Stimulated activated naive B cell treated with anti-CD40 and anti-IgM and Interleukin-4, amounts not matched to agents 10 μg/mL and 1 μg/mL and 100 μg/mL, for 72 hours (primary cell): ENCODE measurements around the gene SPO11.
"Not testable (repeated sequence)": the region's sequence is repeated elsewhere in the genome, so short reads cannot be mapped to it uniquely, and the experiment has no call there.

ENCODE experiments used
- ATAC-seq, 2 donors: fragments of 150-1000 bp; cut with Tn5 transposase; replicated peaks; 2 replicates each; pipeline ENCODE4 v1.10.0; 2021; ENCODE audit warnings: moderate library complexity in 1 of 2
- DNase-seq: peaks from one replicate; pipeline ENCODE4 v3.0.0; 2021
- H3K27ac Mint-ChIP-seq: one replicate; pipeline ENCODE4 v1.8.0; 2022; ENCODE audit warnings: mild to moderate bottlenecking, mixed read lengths
- H3K27me3 Mint-ChIP-seq, 2 donors: one replicate each; pipeline ENCODE4 v1.8.0; 2022; ENCODE audit warnings: mixed read lengths in 2 of 2
- H3K36me3 Mint-ChIP-seq, 2 donors: one replicate each; pipeline ENCODE4 v1.8.0; 2022; ENCODE audit warnings: mixed read lengths in 2 of 2, mild to moderate bottlenecking in 1 of 2
- H3K4me1 Mint-ChIP-seq, 2 donors: one replicate each; pipeline ENCODE4 v1.8.0; 2022; ENCODE audit warnings: mixed read lengths in 2 of 2, mild to moderate bottlenecking in 1 of 2
- H3K4me3 Mint-ChIP-seq, 2 donors: one replicate each; pipeline ENCODE4 v1.8.0; 2022; ENCODE audit warnings: mild to moderate bottlenecking in 2 of 2, mixed read lengths in 2 of 2, moderate library complexity in 1 of 2
- H3K9me3 Mint-ChIP-seq, 2 donors: one replicate each; pipeline ENCODE4 v1.8.0; 2022; ENCODE audit warnings: mixed read lengths in 2 of 2, mild to moderate bottlenecking in 1 of 2

SPO11 gene

GRCh38 chr20:57341663-57342062 lies 12.1 kb downstream of the SPO11 start:
- Mint-ChIP-seq H3K4me1 (no peaks in the 10 kb centered on the region), H3K27ac (no peak overlapping the region), H3K4me3 (no peak overlapping the region), H3K27me3 (peaks cover 9 to 18% of the 10 kb centered on the region in 2 donors), H3K9me3 (no peaks in the 10 kb centered on the region), H3K36me3 (no peaks in the 10 kb centered on the region)
- no peak for ATAC-seq
- no peak for DNase-seq

GRCh38 chr20:57342829-57343228 lies 13.2 kb downstream of the SPO11 start:
- Mint-ChIP-seq H3K27ac (no peak overlapping the region), H3K4me3 (no peak overlapping the region), H3K27me3 (peaks cover 17 to 23% of the 10 kb centered on the region in 2 donors), H3K9me3 (no peaks in the 10 kb centered on the region), H3K4me1 (no peaks in the 10 kb centered on the region), H3K36me3 (no peaks in the 10 kb centered on the region)
- DNase-seq (no peak), ATAC-seq (no peak)

- no peaks in the 10 kb centered on the region for H3K36me3 Mint-ChIP-seq
- H3K4me3 Mint-ChIP-seq = no peak overlapping the region
- ATAC-seq = peak in 1 of 2 donors; percentile 54
- H3K27ac Mint-ChIP-seq = no peak overlapping the region
- H3K9me3 Mint-ChIP-seq = no peaks in the 10 kb centered on the region
- H3K4me1 Mint-ChIP-seq = no peaks in the 10 kb centered on the region
- peak; percentile 34 for DNase-seq
- peaks cover 19 to 21% of the 10 kb centered on the region in 2 donors for H3K27me3 Mint-ChIP-seq
Measured at GRCh38 chr20:57346477-57346876, 16.9 kb downstream of the SPO11 start.

GRCh38 chr20:57347393-57347792 lies 17.8 kb downstream of the SPO11 start:
- H3K4me3 Mint-ChIP-seq = no peak overlapping the region
- no peak for DNase-seq

GRCh38 chr20:57348200-57348921 lies 18.8 kb downstream of the SPO11 start:
- not testable (repeated sequence) for H3K36me3 Mint-ChIP-seq, H3K27ac Mint-ChIP-seq, H3K4me3 Mint-ChIP-seq, H3K9me3 Mint-ChIP-seq, ATAC-seq, DNase-seq
- peaks cover 10 to 17% of the 10 kb centered on the region in 2 donors for H3K27me3 Mint-ChIP-seq
- H3K4me1 Mint-ChIP-seq = peaks cover 8 to 15% of the 10 kb centered on the region in 2 donors

More at GRCh38 chr20:57347393-57347792, 17.8 kb downstream of the SPO11 start:
- ATAC-seq = no peak
- H3K4me1 Mint-ChIP-seq = peaks cover 5 to 9% of the 10 kb centered on the region in 2 donors
- H3K9me3 Mint-ChIP-seq = no peaks in the 10 kb centered on the region
- H3K27me3 Mint-ChIP-seq = peaks cover 17 to 18% of the 10 kb centered on the region in 2 donors
- H3K27ac Mint-ChIP-seq = no peak overlapping the region
- H3K36me3 Mint-ChIP-seq = no peaks in the 10 kb centered on the region

- Mint-ChIP-seq H3K4me3 (peak overlapping the region in 1 of 2 donors; percentile 25), H3K27me3 (peaks cover 10 to 17% of the 10 kb centered on the region in 2 donors), H3K4me1 (peaks cover 8 to 15% of the 10 kb centered on the region in 2 donors)
- not testable (repeated sequence) for H3K27ac Mint-ChIP-seq, H3K36me3 Mint-ChIP-seq, H3K9me3 Mint-ChIP-seq, ATAC-seq, DNase-seq
Measured at GRCh38 chr20:57348922-57349574, 19.4 kb downstream of the SPO11 start.

GRCh38 chr20:57350081-57350710 lies 20.6 kb downstream of the SPO11 start:
- ATAC-seq (no peak), DNase-seq (no peak)
- peaks cover 8 to 15% of the 10 kb centered on the region in 2 donors for H3K4me1 Mint-ChIP-seq
- peaks cover 5% of the 10 kb centered on the region in 2 donors for H3K36me3 Mint-ChIP-seq
- peak overlapping the region; percentile 65 for H3K27ac Mint-ChIP-seq
- peak overlapping the region; percentile 50 to 64 for H3K4me3 Mint-ChIP-seq
- H3K9me3 Mint-ChIP-seq = no peaks in the 10 kb centered on the region
- peaks cover 10 to 14% of the 10 kb centered on the region in 2 donors for H3K27me3 Mint-ChIP-seq

- H3K27me3 Mint-ChIP-seq = peaks cover 10 to 14% of the 10 kb centered on the region in 2 donors
- H3K4me3 Mint-ChIP-seq = peak overlapping the region; percentile 89 to 91
- not testable (repeated sequence) for H3K36me3 Mint-ChIP-seq, DNase-seq, ATAC-seq, H3K9me3 Mint-ChIP-seq
- H3K27ac Mint-ChIP-seq = peak overlapping the region; percentile 92
- peaks cover 8 to 15% of the 10 kb centered on the region in 2 donors for H3K4me1 Mint-ChIP-seq
Measured at GRCh38 chr20:57350726-57351041, 21.1 kb downstream of the SPO11 start.

GRCh38 chr20:57351042-57351783 lies 21.6 kb downstream of the SPO11 start, which contains the start of gene RAE1:
Gene RAE1 (plus strand): TSS chr20:57351255. CDS start chr20:57354039, 2,784 bp downstream.
- peak; percentile 86 for DNase-seq
- peaks cover 10 to 14% of the 10 kb centered on the region in 2 donors for H3K27me3 Mint-ChIP-seq

GRCh38 chr20:57352305-57352704 lies 22.7 kb downstream of the SPO11 start:
- H3K4me1 Mint-ChIP-seq = peaks cover 8 to 15% of the 10 kb centered on the region in 2 donors
- peaks cover 9 to 12% of the 10 kb centered on the region in 2 donors for H3K27me3 Mint-ChIP-seq
- peak overlapping the region; percentile 44 to 91 for H3K4me3 Mint-ChIP-seq
- no peaks in the 10 kb centered on the region for H3K9me3 Mint-ChIP-seq
- no peak for ATAC-seq
- no peak for DNase-seq
- no peak overlapping the region for H3K27ac Mint-ChIP-seq
- H3K36me3 Mint-ChIP-seq = peaks cover 12% of the 10 kb centered on the region in 2 donors

More at GRCh38 chr20:57351042-57351783, 21.6 kb downstream of the SPO11 start, which contains the start of gene RAE1:
- no peaks in the 10 kb centered on the region for H3K9me3 Mint-ChIP-seq
- peaks cover 8 to 15% of the 10 kb centered on the region in 2 donors for H3K4me1 Mint-ChIP-seq
- peak within 1 kb of the TSS; percentile 92 for H3K27ac Mint-ChIP-seq
- peaks cover 9 to 10% of the 10 kb centered on the region in 2 donors for H3K36me3 Mint-ChIP-seq
- H3K4me3 Mint-ChIP-seq = peak within 1 kb of the TSS; percentile 89 to 91
- peak; percentile 88 to 90 for ATAC-seq

- DNase-seq (no peak), ATAC-seq (no peak)
- H3K27ac Mint-ChIP-seq = no peak overlapping the region
- H3K4me3 Mint-ChIP-seq = no peak overlapping the region
- peaks cover 0 to 4% of the 10 kb centered on the region in 2 donors for H3K27me3 Mint-ChIP-seq
- H3K9me3 Mint-ChIP-seq = no peaks in the 10 kb centered on the region
- H3K36me3 Mint-ChIP-seq = peaks cover 12% of the 10 kb centered on the region in 2 donors
- peaks cover 8 to 15% of the 10 kb centered on the region in 2 donors for H3K4me1 Mint-ChIP-seq
Measured at GRCh38 chr20:57353351-57353750, 23.7 kb downstream of the SPO11 start.

GRCh38 chr20:57361517-57361916 lies 31.9 kb downstream of the SPO11 start:
- H3K27me3 Mint-ChIP-seq = no peaks in the 10 kb centered on the region
- H3K27ac Mint-ChIP-seq = no peak overlapping the region
- peaks cover 21 to 33% of the 10 kb centered on the region in 2 donors for H3K36me3 Mint-ChIP-seq
- no peak for ATAC-seq
- DNase-seq = no peak
- H3K4me3 Mint-ChIP-seq = no peak overlapping the region
- no peaks in the 10 kb centered on the region for H3K4me1 Mint-ChIP-seq
- no peaks in the 10 kb centered on the region for H3K9me3 Mint-ChIP-seq

- H3K27me3 Mint-ChIP-seq = no peaks in the 10 kb centered on the region
- H3K9me3 Mint-ChIP-seq = no peaks in the 10 kb centered on the region
- H3K36me3 Mint-ChIP-seq = peaks cover 33 to 50% of the 10 kb centered on the region in 2 donors
- no peak for DNase-seq
- no peak overlapping the region for H3K4me3 Mint-ChIP-seq
- no peaks in the 10 kb centered on the region for H3K4me1 Mint-ChIP-seq
- no peak overlapping the region for H3K27ac Mint-ChIP-seq
- no peak for ATAC-seq
Measured at GRCh38 chr20:57364451-57364850, 34.8 kb downstream of the SPO11 start.

- no peak overlapping the region for H3K27ac Mint-ChIP-seq
- ATAC-seq = no peak
- no peaks in the 10 kb centered on the region for H3K9me3 Mint-ChIP-seq
- H3K4me1 Mint-ChIP-seq = peaks cover 0 to 3% of the 10 kb centered on the region in 2 donors
- DNase-seq = no peak
- H3K4me3 Mint-ChIP-seq = no peak overlapping the region
- H3K27me3 Mint-ChIP-seq = no peaks in the 10 kb centered on the region
- H3K36me3 Mint-ChIP-seq = peaks cover 63 to 68% of the 10 kb centered on the region in 2 donors
Measured at GRCh38 chr20:57369596-57369995, 40.0 kb downstream of the SPO11 start.
